ENCODE measurements around the gene CLCF1. TPM values are rescaled to one million over a fixed set of nuclear protein-coding genes. Genes with fewer than 3 reads are reported as not detected.

CLCF1 gene
- total RNA-seq, 1 experiment from 2014 or later = 2.1 TPM

DNA sequence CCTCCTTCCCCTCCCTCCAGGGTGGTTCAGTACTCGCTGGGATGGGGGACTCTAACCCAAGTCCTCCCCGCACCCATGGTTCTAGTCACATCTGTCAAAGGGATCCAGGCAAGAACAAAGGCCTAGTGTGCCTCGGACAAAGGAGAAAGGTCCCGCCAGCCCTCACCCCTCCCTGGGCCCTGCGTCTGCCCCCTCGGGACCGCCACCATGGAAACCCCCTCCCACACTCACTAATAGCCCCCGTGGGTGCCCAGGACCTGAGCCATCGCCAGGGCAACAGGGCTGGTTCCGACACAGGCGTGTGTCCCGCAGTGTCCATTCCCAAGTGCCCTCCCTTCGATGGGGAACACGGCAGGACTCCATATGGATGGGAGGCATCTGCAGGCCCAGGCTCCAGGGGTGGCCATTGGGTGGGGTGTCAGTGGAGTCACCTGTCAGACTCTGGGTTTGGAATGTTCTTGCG is 37.0 kb upstream of the CLCF1 start:
- Histone ChIP-seq H3K4ac (ENCODE audit: low read depth, low read length) (no peak overlapping the region), H2BK15ac (ENCODE audit: low read depth, low read length) (no peak overlapping the region), H3K79me2 (ENCODE audit: insufficient read depth, low read length) (no peaks in the 10 kb centered on the region), H3K18ac (ENCODE audit: insufficient read length, low read depth, low read length) (no peak overlapping the region), H3K23ac (ENCODE audit: insufficient read length, low read depth, low read length) (no peak overlapping the region), H2AFZ (ENCODE audit: low read length) (no peak overlapping the region), H4K8ac (replicated peaks; ENCODE audit: insufficient read length, low read depth, low read length) (no peak overlapping the region), H3K79me1 (ENCODE audit: insufficient read depth, low read depth, low read length, poor library complexity, severe bottlenecking) (no peaks in the 10 kb centered on the region), H3K23me2 (ENCODE audit: insufficient read length, low read depth, low read length, poor library complexity, severe bottlenecking) (no peaks in the 10 kb centered on the region), H3T11ph (ENCODE audit: low read length) (no peak overlapping the region), H3K4me2 (ENCODE audit: insufficient read depth, insufficient read length, low read length) (no peak overlapping the region), H3K56ac (ENCODE audit: insufficient read length, low read depth, low read length) (no peak overlapping the region), H4K5ac (ENCODE audit: insufficient read length, low read depth, low read length) (no peak overlapping the region), H2BK5ac (ENCODE audit: insufficient read length, low read length) (no peak overlapping the region), H2AK5ac (ENCODE audit: insufficient read length, low read length) (no peak overlapping the region), H2BK120ac (ENCODE audit: low read depth, low read length, poor library complexity, severe bottlenecking) (no peak overlapping the region), H3K27ac (ENCODE audit: insufficient read length, low read depth, low read length) (no peak overlapping the region), H2BK12ac (ENCODE audit: insufficient read length, low read depth, low read length) (no peak overlapping the region), H3K9me3 (ENCODE audit: control insufficient read depth, low read depth, low read length) (no peaks in the 10 kb centered on the region), H4K91ac (ENCODE audit: insufficient read length, low read depth, low read length) (no peak overlapping the region), H2BK20ac (ENCODE audit: low read depth, low read length, poor library complexity, severe bottlenecking) (no peak overlapping the region), H4K20me1 (ENCODE audit: control insufficient read depth, insufficient read depth, insufficient read length) (no peaks in the 10 kb centered on the region), H3K14ac (ENCODE audit: insufficient read depth, low read length) (no peak overlapping the region), H3K27me3 (ENCODE audit: insufficient read depth, low read length) (no peaks in the 10 kb centered on the region), H3K9ac (ENCODE audit: extremely low read depth, insufficient read length, low read length) (no peak overlapping the region), H3K4me1 (ENCODE audit: insufficient read depth, low read length) (no peaks in the 10 kb centered on the region)
- Mint-ChIP-seq H3K4me1 (peaks cover 14 to 28% of the 10 kb centered on the region in 2 experiments), H3K36me3 (ENCODE audit: insufficient read depth in 1 of 3, low read depth in 3 of 3) (no peaks in the 10 kb centered on the region), H3K9me3 (no peaks in the 10 kb centered on the region), H3K27ac (no peak overlapping the region), H3K27me3 (ENCODE audit: low read depth) (peaks cover 52% of the 10 kb centered on the region), H3K4me3 (0 out of 5 replicates have a peak overlapping the region, but pooled peaks of 1 of the 2 experiments have one; percentile 17)
- TF ChIP-seq, protein P1, sequence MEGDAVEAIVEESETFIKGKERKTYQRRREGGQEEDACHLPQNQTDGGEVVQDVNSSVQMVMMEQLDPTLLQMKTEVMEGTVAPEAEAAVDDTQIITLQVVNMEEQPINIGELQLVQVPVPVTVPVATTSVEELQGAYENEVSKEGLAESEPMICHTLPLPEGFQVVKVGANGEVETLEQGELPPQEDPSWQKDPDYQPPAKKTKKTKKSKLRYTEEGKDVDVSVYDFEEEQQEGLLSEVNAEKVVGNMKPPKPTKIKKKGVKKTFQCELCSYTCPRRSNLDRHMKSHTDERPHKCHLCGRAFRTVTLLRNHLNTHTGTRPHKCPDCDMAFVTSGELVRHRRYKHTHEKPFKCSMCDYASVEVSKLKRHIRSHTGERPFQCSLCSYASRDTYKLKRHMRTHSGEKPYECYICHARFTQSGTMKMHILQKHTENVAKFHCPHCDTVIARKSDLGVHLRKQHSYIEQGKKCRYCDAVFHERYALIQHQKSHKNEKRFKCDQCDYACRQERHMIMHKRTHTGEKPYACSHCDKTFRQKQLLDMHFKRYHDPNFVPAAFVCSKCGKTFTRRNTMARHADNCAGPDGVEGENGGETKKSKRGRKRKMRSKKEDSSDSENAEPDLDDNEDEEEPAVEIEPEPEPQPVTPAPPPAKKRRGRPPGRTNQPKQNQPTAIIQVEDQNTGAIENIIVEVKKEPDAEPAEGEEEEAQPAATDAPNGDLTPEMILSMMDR (conservative IDR thresholded peaks at IDR 0.05) = no peak
- no CpG with 5 or more reads among the region's 15 CpGs for WGBS (ENCODE audit: extremely low coverage, insufficient read length, low lambda C conversion rate)
- DNase-seq = no peak

All from H9 (cell line).